Neural progenitor cell (in vitro differentiated cells): ENCODE data around the gene PPP6R1.

Experiments
- CTCF ChIP-seq: fragments of 200-600 bp; sonication (generic); IDR thresholded peaks from 2 replicates; pipeline ENCODE4 v1.5.1; 2017; ENCODE audit warnings: antibody characterized with exemption, mild to moderate bottlenecking
- EZH2 ChIP-seq: fragments of 200-600 bp; sonication (generic); IDR thresholded peaks from 2 replicates; pipeline ENCODE4 v1.6.1; 2017; ENCODE audit warnings: antibody characterized with exemption, mild to moderate bottlenecking, moderate library complexity
- EZH2phosphoT487 ChIP-seq: fragments of 200-600 bp; sonication (generic); IDR thresholded peaks from 2 replicates; pipeline ENCODE4 v1.6.1; 2017; ENCODE audit warnings: antibody characterized with exemption

- TF ChIP-seq CTCF (no peak), EZH2 (no peak), EZH2phosphoT487 (no peak)
These were observed 29.0 kb downstream of the PPP6R1 start for GRCh38 chr19:55229789-55230182.
